HL-60/S4 treated with retinoic acid at 250 ng/mL for 4 days and 3 days (cell line): ENCODE data around the gene ACSS2.

Source experiments
- in situ Hi-C: fragments of 300-500 bp; cut with MboI; formaldehyde crosslinking; loops from 2 replicates; pipeline ENCODE4 v1.7.0; 2022; ENCODE audit warnings: low sequenced_read_pairs

Gene ACSS2

DNA sequence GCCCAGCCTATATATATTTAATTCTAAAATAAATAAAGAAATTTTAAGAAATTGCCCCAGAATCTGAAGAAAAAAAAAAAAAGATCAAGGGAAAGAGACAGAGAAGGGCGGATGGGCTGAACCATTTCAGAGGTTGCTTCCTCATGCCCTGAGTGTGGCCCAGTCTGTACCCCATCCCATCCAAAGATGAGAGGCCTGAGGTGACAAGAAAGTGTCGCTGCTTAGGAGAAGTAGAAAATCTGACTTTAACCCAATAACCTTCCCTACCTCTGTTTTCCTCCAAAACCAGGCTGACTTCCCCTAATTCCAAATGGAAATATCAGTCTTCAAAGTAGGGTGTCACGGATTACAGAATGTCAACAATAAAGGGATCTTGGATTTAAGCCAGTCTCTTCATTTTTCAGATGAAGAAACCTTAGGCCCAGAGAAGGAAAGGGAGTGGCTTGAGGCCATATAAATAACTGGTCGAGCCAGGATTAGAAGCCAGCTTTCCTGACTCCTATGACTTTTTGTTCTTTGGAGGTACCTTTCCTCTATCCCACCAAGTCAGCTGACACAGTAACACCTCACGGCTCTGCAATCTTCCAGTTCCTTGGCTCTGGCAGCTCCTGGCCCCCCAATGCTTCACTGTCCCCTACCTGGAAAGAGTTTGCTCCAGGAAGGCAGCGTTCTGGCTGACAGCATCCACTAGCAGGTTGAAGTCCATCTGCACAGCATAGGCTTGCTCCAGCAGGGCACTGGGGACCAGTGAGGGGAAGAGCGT is 69.1 kb downstream of the ACSS2 start:
- in situ Hi-C loops: no loop called here

DNA sequence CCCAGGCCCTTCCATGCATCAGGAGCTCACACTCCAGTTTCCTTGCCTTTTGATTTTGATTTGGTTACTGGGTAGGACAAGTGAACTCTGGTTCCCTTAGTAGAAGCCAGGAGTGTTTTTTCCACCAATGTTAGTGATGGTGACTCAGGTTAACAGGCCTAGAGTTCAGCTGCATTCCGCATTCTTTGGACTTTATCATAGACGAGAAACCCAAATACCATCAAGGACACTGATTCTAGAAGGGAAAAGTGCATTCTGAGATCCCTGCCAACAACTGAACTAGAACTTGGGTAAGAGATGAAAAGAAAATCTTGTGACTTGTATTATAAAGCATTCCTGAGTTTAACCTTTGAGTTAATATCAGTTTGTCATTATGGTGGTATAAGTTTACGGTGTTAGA is 70.2 kb downstream of the ACSS2 start:
- in situ Hi-C loops: no loop called here

DNA sequence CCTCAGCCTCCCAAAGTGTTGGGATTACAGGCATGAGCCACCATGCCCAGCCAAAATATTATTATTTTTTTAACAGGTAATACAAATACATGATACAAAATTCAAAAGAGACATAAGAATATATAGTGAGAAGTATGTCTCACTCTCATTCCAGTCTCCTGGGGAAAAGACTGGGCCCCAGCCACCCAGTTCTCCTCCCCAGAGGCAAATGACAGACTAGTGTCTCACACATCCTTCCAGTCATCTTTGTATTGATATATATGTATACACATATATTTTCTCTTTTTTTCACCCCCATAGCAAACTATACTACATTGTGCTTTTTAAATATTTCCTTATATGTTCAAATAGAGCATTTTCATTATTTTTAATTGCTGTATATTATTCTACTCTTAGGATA is 70.9 kb downstream of the ACSS2 start:
- in situ Hi-C loops: no loop called here

DNA sequence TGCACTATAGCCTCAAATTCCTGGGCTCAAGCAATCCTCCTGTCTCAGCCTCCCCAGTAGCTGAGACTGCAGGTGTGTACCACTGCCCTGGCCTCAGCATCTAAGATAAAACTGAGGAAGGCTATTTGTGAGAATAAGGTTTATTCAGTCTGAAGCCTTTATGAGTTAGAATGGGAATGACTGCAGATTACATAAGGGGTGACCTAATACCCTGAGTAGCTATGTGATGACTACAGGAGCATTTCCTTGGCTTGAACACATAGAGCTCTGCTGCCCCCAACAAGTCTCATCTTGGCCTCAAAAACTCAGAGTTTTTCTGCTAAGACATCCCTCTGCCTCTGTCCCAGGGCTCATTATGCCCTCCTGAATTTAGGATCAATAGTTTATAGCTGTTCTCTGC is 71.6 kb downstream of the ACSS2 start:
- in situ Hi-C loops: no loop called here

DNA sequence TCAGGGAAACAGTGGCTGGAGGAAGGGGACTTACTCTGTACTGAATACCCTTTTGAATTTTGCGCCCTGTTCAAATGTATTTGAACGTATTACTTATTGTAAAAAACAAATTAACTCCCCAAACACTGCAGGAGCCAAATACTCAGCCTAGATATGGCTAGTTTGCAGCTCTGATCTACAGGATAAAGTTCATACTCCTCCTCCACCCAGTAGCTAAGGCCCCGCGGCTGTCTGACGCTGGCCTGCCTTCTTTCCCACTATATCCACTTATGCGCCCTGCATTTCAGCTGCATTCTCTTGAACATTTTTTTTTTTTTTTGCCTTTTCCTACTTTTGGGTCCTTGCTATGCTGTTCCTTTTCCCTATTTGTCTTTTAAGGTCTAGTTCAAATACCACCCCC is 72.7 kb downstream of the ACSS2 start:
- in situ Hi-C loops: no loop called here

DNA sequence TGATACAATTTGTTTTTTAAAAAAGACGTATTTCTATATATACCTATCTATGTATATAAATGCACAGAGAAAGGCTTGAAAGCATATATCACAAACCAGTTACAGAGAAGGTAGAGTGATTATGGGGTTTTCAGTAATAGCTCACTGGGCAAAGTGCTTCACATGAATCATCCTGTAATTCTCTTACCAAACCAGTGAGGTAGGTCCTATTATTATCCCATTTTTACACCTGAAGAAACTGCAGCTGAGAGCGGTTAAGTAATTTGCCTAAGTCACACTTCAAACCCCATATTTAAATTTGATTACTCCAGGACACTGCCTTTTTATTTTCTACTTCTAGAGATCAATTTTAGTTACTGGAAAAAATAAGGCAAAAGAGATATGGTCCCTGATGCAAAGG is 74.8 kb downstream of the ACSS2 start:
- in situ Hi-C loops: no loop called here

DNA sequence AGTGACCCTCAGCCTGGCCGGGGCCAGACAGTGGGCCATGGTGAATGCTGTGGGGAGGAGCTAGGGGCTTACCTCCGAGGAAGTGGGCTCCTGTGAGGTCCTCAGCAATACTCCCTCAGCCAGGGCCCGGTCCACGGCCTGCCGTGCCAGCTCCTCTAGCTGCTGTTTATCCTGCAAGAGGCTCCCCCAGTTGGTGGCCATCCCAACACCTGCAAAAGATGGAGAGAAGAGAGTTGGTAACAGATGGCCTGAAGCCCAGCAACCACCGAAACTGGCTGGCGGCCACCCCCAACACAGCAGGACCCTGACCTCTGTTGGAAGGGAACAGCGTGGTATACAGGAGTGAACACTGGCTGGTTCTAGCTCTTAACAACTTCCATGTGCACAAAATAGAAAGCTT is 75.2 kb downstream of the ACSS2 start:
- in situ Hi-C loops: no loop called here

DNA sequence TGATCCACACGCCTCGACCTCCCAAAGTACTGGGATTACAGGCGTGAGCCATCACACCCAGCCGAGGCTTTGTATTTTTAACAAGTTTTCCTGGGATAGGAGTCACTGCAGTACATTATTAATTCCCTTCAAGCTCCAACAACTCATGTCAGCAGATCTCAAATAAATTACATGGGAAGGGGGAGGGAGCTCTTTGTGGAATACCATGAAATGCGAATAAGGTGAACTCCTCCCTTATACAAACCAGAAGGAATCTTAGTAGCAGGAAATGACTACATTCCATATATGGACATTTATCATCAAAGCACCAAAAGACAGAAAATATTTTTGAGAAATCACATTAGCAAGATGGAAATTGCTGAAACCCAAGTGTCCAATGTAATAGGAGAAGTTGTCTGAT is 76.3 kb downstream of the ACSS2 start:
- in situ Hi-C loops: no loop called here

DNA sequence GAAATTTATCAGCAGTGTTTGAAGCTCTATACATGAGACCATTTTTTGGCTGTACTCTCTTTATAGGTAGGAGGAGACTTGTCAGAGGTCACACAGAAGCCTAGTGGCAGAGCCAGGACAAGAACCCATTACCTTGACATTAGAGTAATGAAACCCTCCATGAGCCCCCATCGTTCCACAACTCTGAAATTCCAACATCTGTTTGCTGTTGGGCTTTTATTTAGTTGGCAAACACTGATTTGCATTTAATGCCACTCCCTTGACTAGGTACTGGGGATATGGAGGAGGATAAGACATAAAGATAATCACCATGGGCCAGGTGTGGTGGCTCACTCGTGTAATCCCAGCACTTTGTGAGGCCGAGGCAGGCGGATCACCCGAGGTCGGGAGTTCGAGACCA is 77.5 kb downstream of the ACSS2 start:
- in situ Hi-C loops: no loop called here

DNA sequence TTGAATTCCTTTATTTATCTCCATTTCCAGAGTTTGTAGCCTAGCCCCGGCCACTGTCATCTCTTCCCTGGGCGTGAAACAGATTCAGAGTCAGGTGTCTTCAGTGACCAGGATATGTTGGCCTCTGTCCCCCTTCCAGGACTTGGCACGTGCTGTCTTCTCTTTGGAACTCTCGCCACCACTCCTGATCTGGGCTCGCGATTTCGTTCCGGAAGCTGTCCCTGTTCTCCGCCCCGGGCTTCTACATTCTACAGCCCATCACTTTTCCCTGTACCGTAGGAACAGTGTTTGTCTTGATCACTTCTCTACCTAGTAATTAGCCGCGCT is 78.5 kb downstream of the ACSS2 start:
- in situ Hi-C loops: no loop called here

DNA sequence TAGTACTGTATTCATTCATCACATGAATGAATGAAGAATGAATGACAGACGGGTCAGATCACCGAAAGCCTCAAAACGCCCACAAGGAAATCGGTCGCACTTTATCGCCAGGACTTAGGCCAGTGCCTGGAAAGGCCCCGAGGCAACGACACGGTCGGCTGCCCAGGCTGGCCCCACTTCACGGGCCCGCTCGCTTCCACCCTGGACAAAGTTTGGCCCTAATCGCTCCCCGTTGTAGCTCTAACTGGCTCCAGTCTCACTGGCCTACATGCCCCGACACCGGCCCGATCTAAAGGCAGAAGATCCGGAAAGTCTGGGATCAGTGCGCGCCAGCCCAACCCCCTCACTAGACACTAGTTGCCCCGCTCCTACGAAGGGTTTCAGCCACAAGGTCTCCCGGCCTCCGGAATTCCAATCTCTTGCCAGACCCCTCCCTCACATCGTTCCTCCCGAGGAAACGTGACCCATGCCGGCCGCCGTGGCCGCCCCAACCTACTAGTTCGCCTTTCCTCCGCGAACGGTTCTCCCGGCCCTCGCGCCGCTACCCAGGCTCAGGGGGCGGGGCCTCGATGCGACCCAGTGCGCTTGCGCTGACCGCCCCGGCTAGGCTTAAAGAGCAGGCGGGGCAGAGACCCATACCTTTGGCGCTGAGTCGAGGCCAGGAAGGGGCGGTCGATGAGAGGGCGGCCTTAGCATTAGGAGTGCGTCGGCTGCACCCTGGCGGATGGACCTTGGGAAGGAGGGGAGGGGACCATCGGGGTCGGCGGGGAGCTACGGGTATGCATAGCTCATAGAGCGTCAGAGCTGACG is 79.0 kb downstream of the ACSS2 start, which contains the start of the genes GSS and MYH7B:
GSS (minus strand) TSS at position 576 of the 810 bp plus-strand sequence. CDS start 3,954 bp downstream, outside the sequence.
MYH7B (plus strand) TSS at position 638 of the 810 bp plus-strand sequence. CDS start 22,138 bp downstream, outside the sequence.
- in situ Hi-C loops: no loop called here

DNA sequence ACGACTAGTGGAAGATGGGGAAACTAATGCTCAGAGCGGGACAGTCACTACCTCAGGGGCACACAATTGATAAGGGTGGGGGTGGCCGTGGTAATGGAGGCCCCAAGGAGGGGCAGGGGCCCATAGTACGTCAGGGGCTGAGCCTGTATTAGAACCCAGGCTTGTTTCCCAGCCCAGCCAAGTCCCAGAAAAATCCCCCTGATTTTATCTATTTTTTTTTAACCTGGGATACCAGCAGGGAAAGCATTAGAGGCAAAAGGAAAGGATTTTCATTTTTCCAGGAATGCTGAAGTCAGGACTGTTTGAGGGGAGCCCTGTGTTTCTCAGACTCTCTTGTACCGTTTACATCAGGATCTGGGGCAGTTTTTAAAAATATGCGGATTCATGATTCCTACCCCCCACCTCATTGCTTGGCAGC is 79.6 kb downstream of the ACSS2 start:
- in situ Hi-C loops: no loop called here

DNA sequence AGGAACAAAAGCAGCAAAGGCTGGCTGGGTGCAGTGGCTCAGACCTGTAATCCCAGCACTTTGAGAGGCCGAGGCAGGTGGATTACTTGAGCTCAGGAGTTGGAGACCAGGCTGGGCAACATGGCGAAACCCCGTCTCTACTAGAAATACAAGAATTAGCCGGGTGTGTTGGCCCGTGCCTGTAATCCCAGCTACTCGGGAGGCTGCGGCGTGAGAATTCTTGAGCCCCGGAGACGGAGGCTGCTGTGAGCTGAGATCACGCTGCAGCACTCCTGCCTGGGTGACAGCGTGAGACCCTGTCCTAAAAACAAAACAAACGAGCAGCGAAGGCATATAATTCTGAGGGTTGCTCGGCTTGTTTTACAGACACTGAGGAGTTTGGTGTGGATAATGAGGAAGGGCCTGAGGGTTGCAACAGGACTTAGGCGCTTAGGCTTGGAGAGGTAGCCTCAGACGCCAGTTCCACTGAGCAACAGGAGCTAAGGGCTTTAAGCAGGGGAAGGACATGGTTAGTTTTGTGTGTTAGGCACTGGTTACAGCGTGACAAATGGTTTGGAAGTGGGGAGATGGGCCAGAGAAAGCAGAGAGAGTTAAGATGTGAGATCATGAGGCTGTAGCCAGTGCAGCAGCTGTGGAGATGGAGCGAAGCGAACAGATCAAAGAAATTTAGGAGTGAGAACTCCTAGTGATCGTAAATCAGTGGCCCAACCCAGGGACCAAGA is 80.5 kb downstream of the ACSS2 start:
- in situ Hi-C loops: no loop called here

DNA sequence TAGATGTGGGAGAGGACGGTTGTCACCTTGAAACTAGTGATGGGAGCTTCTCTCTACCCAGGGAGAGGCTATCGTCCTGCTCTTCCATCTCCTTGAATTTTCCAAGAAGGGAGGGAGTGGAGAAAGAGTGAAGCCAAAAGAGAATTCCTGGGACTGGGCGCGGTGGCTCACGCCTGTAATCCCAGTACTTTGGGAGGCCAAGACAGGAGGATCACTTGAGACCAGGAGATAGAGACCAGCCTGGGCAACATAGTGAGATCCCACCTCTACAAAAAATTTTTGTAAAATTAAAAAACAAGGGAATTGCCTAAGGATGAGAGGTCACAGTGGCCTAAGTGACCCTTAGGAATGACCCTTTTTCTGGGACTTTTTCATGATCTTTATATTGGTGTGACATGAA is 88.1 kb downstream of the ACSS2 start:
- in situ Hi-C loops: no loop called here

DNA sequence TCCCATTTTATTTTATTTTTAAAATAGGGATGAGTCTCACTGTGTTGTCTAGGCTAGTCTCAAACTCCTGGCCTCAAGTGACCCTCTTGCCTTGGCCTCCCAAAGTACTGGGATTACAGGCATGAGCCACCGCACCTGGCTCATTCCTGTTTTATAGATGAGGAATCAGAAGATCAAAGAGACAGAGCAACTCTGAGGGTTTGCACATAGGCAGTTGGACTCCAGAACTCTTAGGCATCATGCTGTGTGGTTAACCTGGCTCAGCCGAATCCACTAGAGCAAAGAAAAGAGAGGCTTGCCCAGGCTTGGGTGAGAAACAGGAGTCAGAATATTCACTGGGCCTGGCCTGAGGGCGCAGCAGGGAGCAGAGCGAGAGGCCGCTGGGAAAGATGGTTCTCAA is 88.6 kb downstream of the ACSS2 start:
- in situ Hi-C loops: no loop called here

DNA sequence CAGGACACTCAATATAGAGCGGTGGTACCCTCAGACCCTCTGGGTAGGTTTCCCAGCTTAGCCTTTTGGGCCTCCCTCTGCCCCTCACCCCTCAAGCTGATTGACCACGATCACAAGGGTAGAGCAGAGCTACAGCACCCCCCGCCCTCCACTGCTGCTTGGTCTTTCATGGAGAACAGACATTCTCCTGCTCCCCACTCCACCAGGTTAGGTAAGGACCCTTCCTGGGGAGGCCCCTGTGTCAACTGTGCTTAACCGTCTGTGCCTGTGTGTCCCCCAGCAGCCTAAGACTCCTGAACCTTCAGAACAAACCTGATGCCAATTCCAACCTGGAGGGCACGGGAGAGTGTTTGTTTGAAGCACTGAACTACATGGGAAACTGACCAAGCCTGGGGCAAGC is 91.0 kb downstream of the ACSS2 start:
- in situ Hi-C loops: no loop called here

DNA sequence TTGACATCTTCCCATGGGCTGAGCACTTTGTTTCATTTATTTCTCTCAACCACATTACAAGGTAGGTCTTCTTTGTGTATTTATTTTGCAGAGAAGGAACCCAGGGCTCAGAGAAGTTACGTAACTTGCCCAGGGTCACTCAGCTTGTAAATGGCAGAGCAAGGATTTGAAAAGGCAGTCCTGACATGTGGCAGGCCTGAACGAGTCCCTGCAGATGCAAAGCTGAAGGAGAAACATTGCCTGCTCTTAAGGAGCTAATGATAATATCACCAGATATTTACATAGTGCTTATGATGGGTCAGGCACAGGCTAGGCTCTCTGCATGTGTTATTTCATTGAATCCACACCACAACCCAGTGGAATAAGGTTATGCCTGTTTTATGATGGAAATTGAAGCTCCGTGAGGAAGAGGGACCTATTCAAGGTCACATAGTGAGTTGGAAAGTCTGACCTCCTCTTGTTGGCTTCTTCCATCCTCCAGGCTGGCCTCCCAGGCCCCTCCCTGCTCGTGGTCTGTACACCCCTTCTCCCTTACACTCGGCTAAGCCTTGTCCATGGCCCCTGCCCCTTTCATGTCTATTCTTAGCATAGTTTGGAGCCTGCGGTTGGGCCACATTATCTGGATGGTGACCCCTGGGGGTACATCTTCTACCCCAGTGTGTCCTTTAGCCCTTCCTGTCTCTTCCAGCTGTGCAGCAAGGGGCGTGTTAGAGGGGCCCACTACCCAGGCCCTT is 91.8 kb downstream of the ACSS2 start:
- in situ Hi-C loops: no loop called here

DNA sequence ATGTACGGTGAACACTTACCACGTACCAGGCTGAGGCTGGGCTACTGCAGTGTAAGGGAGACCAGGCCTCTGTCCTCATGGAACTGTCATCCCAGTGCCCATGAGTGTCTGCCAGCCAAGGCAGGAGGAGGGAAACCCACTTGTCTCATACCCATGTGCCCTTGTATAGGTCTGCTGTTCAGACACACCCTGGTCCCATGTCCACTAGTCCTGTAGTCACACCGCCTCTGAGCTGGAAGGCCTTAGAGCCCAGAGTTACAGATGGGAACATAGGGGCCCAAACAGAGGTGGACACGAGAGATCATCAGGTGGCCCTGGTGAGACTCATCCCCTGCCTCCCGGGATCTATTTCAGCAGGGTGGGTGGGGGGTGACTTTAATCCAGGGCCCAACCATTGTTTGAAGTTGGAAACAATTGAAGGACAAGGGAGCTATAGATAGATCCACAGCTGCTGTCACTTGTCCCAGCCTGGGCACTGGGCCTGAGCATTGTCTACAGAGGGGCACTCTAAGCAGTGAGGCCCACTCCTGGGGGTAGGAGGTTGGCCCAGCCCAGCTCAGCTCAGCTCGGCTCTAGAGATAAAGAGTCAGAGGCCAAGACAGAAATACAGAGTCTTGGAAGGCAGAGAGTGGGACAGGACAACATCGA is 93.9 kb downstream of the ACSS2 start:
- in situ Hi-C loops: no loop called here

DNA sequence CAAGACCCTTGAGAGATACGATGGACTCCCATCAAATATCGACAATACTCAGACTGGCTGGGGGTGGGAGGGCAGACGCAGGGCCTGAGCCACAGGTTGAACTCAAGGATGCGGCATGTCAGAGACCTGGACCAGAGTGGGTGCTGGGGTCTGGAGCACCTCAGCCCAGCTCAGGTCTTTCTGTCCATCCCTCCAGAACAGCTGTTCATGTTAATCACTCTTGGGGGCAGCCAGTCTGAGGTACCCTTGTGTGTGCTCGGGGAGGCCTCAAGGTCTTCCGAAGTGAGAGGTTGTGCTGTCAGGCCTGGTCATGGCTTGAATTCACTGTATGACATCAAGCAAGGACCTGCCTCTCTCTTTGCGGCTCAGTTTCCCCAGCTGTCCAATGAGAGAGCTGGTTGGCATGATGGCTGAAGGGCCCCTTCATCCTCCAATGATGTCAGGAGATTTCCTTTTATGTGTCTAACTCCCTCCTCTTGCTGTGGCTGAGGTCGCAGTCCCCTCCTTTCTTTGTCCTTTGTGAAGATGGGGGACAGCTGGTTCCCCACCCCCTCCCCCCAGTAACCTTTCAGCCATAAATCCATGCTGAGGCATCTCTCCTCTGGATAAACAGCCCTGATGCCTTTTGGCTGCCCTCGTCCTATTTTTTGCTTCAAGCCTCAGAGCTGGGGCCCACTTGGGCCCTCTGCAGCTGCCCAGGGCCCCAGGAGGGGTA is 94.6 kb downstream of the ACSS2 start:
- in situ Hi-C loops: no loop called here
